ENCODE results near the gene ZNF500.

DNA sequence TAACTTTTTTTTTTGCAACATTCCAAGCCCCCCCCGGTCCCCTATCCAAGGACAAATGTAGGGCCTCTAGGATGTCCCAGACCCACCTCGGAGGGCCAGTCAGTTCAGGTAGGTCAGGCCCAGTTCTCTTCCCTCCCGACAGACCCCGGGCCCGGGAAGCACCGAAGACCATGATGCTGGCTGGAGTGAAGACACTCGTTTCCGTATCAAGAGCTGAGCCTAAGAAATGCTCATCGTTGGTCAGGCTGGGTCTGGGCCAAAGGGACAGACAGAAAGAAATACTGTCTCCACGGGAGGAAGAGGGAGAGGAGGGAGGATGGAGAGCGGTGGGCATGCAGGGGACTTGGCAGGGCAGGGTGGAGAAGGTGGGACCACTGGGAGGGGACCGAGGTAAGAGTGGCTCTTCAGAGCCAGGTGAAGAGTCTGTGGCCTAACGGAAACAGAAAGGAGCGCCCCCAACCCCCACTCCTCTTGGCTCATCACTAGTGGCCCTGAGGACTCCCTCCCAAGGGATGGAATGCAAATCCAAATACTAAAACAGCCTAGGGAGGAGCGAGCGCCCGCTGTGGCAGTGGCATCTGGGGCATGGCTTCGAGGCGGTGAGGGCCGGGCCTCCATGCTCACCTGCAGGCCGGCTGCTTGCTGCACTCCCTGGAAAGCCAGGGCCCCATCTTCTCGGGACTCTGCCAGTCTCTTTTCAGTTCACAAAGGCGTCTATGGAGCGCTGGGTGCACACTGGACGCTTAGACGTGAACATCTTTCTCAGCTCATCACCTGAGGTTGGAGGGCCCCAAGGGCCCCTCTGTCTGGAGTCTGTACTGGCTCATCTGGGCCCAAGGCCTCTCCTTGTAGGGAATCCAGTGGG lies 37.2 kb upstream of the ZNF500 start:
- TF ChIP-seq, protein P1, sequence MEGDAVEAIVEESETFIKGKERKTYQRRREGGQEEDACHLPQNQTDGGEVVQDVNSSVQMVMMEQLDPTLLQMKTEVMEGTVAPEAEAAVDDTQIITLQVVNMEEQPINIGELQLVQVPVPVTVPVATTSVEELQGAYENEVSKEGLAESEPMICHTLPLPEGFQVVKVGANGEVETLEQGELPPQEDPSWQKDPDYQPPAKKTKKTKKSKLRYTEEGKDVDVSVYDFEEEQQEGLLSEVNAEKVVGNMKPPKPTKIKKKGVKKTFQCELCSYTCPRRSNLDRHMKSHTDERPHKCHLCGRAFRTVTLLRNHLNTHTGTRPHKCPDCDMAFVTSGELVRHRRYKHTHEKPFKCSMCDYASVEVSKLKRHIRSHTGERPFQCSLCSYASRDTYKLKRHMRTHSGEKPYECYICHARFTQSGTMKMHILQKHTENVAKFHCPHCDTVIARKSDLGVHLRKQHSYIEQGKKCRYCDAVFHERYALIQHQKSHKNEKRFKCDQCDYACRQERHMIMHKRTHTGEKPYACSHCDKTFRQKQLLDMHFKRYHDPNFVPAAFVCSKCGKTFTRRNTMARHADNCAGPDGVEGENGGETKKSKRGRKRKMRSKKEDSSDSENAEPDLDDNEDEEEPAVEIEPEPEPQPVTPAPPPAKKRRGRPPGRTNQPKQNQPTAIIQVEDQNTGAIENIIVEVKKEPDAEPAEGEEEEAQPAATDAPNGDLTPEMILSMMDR (conservative IDR thresholded peaks at IDR 0.05; ENCODE audit: low read depth, low read length) = no peak
- TF ChIP-seq EZH2 (IDR thresholded peaks at IDR 0.05; ENCODE audit: low read length, unreplicated experiment) = no peak
- no peak for TF ChIP-seq EZH2phosphoT487 (IDR thresholded peaks at IDR 0.05; ENCODE audit: borderline replicate concordance, low read length)
